ENCODE measurements around the gene LSM12.

The LSM12 gene

GRCh38 chr17:44061446-44061845 is 5.0 kb downstream of the LSM12 start:
- ChIA-PET POLR2A (interaction anchor here (0.6 to 1.1 kb wide), 4 partner anchors 23 to 62 kb away, joined by 3 to 6 read pairs (median 4); partner anchors contain the start of gene HDAC5), CTCF (interaction anchor here (3.1 kb wide), 1 partner anchor 18 kb away, joined by 18 read pairs; no protein-coding TSS in a partner anchor)
- H3K36me3 ChIP-seq (ENCODE audit: control insufficient read depth in 2 of 2, insufficient read depth in 1 of 2, low read length in 2 of 2) = peaks cover 67 to 72% of the 10 kb centered on the region in 2 experiments
- H3K4me1 ChIP-seq (ENCODE audit: control insufficient read depth, insufficient read depth, low read length) = no peaks in the 10 kb centered on the region
- no peak overlapping the region for H3K27ac ChIP-seq (ENCODE audit: extremely low read depth, low read depth, low read length)
- TF ChIP-seq ZFHX2 (tag by site-specific recombination; conservative IDR thresholded peaks at IDR 0.05) = no peak
- TF ChIP-seq ZNF112 (tag by site-specific recombination; IDR thresholded peaks at IDR 0.05) = no peak
- no peak for TF ChIP-seq ZNF639 (tag by site-specific recombination; IDR thresholded peaks at IDR 0.05)
- no peak for TF ChIP-seq ZNF585B (tag by site-specific recombination; IDR thresholded peaks at IDR 0.05)
- TF ChIP-seq FEZF1 (tag by site-specific recombination; IDR thresholded peaks at IDR 0.05) = no peak
- no peak for TF ChIP-seq ZSCAN23 (tag by site-specific recombination; IDR thresholded peaks at IDR 0.05)
- TF ChIP-seq ZNF221 (tag by site-specific recombination; IDR thresholded peaks at IDR 0.05; ENCODE audit: borderline replicate concordance) = no peak
- no peak for TF ChIP-seq SALL2 (tag by site-specific recombination; IDR thresholded peaks at IDR 0.05; ENCODE audit: borderline replicate concordance)
- no peak for TF ChIP-seq KLF8 (tag by site-specific recombination; IDR thresholded peaks at IDR 0.05)
- no peak for TF ChIP-seq ZFP69B (tag by site-specific recombination; IDR thresholded peaks at IDR 0.05)
- no peak for TF ChIP-seq ZNF549 (tag by site-specific recombination; IDR thresholded peaks at IDR 0.05)
- TF ChIP-seq KLF1 (tag by site-specific recombination; IDR thresholded peaks at IDR 0.05) = no peak
- no peak for TF ChIP-seq ZNF692 (tag by site-specific recombination; IDR thresholded peaks at IDR 0.05)
- TF ChIP-seq, protein P1, sequence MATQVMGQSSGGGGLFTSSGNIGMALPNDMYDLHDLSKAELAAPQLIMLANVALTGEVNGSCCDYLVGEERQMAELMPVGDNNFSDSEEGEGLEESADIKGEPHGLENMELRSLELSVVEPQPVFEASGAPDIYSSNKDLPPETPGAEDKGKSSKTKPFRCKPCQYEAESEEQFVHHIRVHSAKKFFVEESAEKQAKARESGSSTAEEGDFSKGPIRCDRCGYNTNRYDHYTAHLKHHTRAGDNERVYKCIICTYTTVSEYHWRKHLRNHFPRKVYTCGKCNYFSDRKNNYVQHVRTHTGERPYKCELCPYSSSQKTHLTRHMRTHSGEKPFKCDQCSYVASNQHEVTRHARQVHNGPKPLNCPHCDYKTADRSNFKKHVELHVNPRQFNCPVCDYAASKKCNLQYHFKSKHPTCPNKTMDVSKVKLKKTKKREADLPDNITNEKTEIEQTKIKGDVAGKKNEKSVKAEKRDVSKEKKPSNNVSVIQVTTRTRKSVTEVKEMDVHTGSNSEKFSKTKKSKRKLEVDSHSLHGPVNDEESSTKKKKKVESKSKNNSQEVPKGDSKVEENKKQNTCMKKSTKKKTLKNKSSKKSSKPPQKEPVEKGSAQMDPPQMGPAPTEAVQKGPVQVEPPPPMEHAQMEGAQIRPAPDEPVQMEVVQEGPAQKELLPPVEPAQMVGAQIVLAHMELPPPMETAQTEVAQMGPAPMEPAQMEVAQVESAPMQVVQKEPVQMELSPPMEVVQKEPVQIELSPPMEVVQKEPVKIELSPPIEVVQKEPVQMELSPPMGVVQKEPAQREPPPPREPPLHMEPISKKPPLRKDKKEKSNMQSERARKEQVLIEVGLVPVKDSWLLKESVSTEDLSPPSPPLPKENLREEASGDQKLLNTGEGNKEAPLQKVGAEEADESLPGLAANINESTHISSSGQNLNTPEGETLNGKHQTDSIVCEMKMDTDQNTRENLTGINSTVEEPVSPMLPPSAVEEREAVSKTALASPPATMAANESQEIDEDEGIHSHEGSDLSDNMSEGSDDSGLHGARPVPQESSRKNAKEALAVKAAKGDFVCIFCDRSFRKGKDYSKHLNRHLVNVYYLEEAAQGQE (tag by site-specific recombination; IDR thresholded peaks at IDR 0.05) = no peak
- TF ChIP-seq ZSCAN5A (tag by site-specific recombination; IDR thresholded peaks at IDR 0.05) = no peak
- TF ChIP-seq KLF9 (tag by site-specific recombination; IDR thresholded peaks at IDR 0.05; ENCODE audit: low read depth) = no peak
- no peak for TF ChIP-seq ZNF211 (tag by site-specific recombination; IDR thresholded peaks at IDR 0.05; ENCODE audit: low read depth)
- TF ChIP-seq SETDB1 (IDR thresholded peaks at IDR 0.05; ENCODE audit: insufficient read length, low read length) = no peak
- no peak for TF ChIP-seq ZFP3 (tag by site-specific recombination; IDR thresholded peaks at IDR 0.05; ENCODE audit: low read depth)
- no peaks in the 10 kb centered on the region for H3K9me3 ChIP-seq (ENCODE audit: control insufficient read depth, insufficient read depth, low read depth, low read length)
- no peak overlapping the region for H3K4me3 ChIP-seq (ENCODE audit: low read depth, low read length)

Data from HEK293 (cell line).